Measurements from ENCODE around the gene KDM1B. TPM values are rescaled to one million over a fixed set of nuclear protein-coding genes. Genes with fewer than 3 reads are reported as not detected.

Gene KDM1B
- total and polyA plus RNA-seq, 9 of the 15 experiments (the other 6 are each of a cell fraction or from before 2014, with no cell fraction given): 1.4 to 58.9 (median 36.3) TPM

DNA sequence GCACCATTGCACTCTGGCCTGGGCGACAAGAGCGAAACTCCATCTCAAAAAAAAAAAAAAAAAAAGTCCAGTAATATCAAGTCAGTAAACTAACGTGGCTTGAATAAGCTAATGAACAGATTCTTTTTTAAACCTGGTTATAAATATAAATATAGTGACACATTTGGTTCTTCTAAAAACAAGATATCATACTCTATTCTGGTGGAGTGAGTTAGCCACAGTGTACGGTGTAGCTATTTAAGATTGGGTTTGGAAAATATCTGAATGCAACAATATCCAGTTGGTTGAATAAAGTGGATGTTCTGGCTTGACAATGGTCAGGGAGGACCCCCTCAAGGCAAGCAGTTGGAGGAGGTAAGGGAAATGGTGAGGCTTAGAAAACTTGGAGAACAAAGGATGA lies 115.0 kb downstream of the KDM1B start:
- in situ Hi-C loops (cut with MboI) (no loop called here), intact Hi-C loops (cut with micrococcal nuclease) (no loop called here)
- no TSS peak for BruUV-seq (replicated peaks)
- no peaks in the 10 kb centered on the region for H3K36me3 ChIP-seq (ENCODE audit: control insufficient read depth, insufficient read depth, low read length)
- no peaks in the 10 kb centered on the region for H4K20me1 ChIP-seq (replicated peaks; ENCODE audit: control insufficient read depth, insufficient read depth, low read length)
- ChIA-PET CTCF (ENCODE audit: low intra/inter-chr PET ratio) (no interaction called here), POLR2A (no interaction called here)
- peaks cover 0 to 2% of the 10 kb centered on the region in 2 experiments; a peak in 2 of 5 replicates for H3K27me3 ChIP-seq (ENCODE audit: control insufficient read depth in 2 of 2, insufficient read depth in 2 of 2, low read length in 2 of 2)
- no peaks in the 10 kb centered on the region for H3K79me2 ChIP-seq (ENCODE audit: control insufficient read depth, insufficient read depth, low read length)
- no peak overlapping the region for H2AFZ ChIP-seq (ENCODE audit: low read depth, low read length)
- H3K4me2 ChIP-seq (ENCODE audit: insufficient read depth, low read length): no peak overlapping the region
- no peak overlapping the region for H3K4me3 ChIP-seq
- peaks cover 8 to 22% of the 10 kb centered on the region in 2 experiments; a peak in 4 of 5 replicates for H3K4me1 ChIP-seq (replicated peaks in 1 of 2; ENCODE audit: control insufficient read depth in 2 of 2, insufficient read depth in 2 of 2, low read length in 2 of 2)
- WGBS (ENCODE audit: insufficient coverage, low coverage, missing lambda C conversion rate): 71% methylated on average over 2 of the region's 4 CpGs
- no peak for ATAC-seq
- H3K9me3 ChIP-seq (replicated peaks; ENCODE audit: control insufficient read depth, insufficient read depth, low read depth, low read length): peaks cover 6% of the 10 kb centered on the region
- no peak overlapping the region for H3K9ac ChIP-seq (ENCODE audit: insufficient read depth in 1 of 2, low read depth in 2 of 2, low read length in 2 of 2)
- H3K27ac ChIP-seq (ENCODE audit: extremely low read depth, low read depth, low read length): no peak overlapping the region
- no peaks in the 10 kb centered on the region for H3K9me1 ChIP-seq (ENCODE audit: control insufficient read depth, insufficient read depth, low read length)
- TF ChIP-seq CTCFL (IDR thresholded peaks at IDR 0.05; ENCODE audit: borderline replicate concordance, insufficient read depth, low read depth, low read length, poor library complexity, severe bottlenecking): no peak
- no peak for TF ChIP-seq NFRKB (IDR thresholded peaks at IDR 0.05; ENCODE audit: low read depth)
- no peak for TF ChIP-seq TBL1XR1 (IDR thresholded peaks at IDR 0.05; ENCODE audit: low read length in 2 of 2)
- no peak for TF ChIP-seq ATF2 (CRISPR knock-in tag; IDR thresholded peaks at IDR 0.05)
- TF ChIP-seq BHLHE40 (IDR thresholded peaks at IDR 0.05; ENCODE audit: low read length): no peak
- TF ChIP-seq, protein P1, sequence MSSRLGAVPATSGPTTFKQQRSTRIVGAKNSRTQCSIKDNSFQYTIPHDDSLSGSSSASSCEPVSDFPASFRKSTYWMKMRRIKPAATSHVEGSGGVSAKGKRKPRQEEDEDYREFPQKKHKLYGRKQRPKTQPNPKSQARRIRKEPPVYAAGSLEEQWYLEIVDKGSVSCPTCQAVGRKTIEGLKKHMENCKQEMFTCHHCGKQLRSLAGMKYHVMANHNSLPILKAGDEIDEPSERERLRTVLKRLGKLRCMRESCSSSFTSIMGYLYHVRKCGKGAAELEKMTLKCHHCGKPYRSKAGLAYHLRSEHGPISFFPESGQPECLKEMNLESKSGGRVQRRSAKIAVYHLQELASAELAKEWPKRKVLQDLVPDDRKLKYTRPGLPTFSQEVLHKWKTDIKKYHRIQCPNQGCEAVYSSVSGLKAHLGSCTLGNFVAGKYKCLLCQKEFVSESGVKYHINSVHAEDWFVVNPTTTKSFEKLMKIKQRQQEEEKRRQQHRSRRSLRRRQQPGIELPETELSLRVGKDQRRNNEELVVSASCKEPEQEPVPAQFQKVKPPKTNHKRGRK (tag; IDR thresholded peaks at IDR 0.05): no peak
- TF ChIP-seq NFATC3 (IDR thresholded peaks at IDR 0.05): no peak
- TF ChIP-seq NEUROD1 (IDR thresholded peaks at IDR 0.05; ENCODE audit: borderline replicate concordance, low read depth, low read length, partially characterized antibody): no peak
- TF ChIP-seq ZNF766 (CRISPR knock-in tag; conservative IDR thresholded peaks at IDR 0.05): no peak
- TF ChIP-seq MTF1 (CRISPR knock-in tag; IDR thresholded peaks at IDR 0.05; ENCODE audit: borderline replicate concordance): no peak
- TF ChIP-seq TEAD4 (IDR thresholded peaks at IDR 0.05; ENCODE audit: low read length): no peak
- no peak for TF ChIP-seq TEAD4 (CRISPR knock-in tag; IDR thresholded peaks at IDR 0.05; ENCODE audit: borderline replicate concordance)
- TF ChIP-seq ZNF77 (CRISPR knock-in tag; IDR thresholded peaks at IDR 0.05): no peak
- no peak for TF ChIP-seq ZNF324 (CRISPR knock-in tag; IDR thresholded peaks at IDR 0.05)
- TF ChIP-seq FOXP1 (CRISPR knock-in tag; IDR thresholded peaks at IDR 0.05): no peak
- TF ChIP-seq MAFG (tag; conservative IDR thresholded peaks at IDR 0.05): no peak
- TF ChIP-seq ZNF354B (CRISPR knock-in tag; IDR thresholded peaks at IDR 0.05): no peak
- no peak for TF ChIP-seq POLR2A (conservative IDR thresholded peaks at IDR 0.05)
- no peak for TF ChIP-seq IRF9 (tag; IDR thresholded peaks at IDR 0.05)
- FAIRE-seq: no peak
- no peak for DNase-seq (ENCODE audit: extremely low read depth in 1 of 4, low spot score in 3 of 4)

Measured in K562 (cell line).